ENCODE measurements around the gene STX1A.

STX1A gene

DNA sequence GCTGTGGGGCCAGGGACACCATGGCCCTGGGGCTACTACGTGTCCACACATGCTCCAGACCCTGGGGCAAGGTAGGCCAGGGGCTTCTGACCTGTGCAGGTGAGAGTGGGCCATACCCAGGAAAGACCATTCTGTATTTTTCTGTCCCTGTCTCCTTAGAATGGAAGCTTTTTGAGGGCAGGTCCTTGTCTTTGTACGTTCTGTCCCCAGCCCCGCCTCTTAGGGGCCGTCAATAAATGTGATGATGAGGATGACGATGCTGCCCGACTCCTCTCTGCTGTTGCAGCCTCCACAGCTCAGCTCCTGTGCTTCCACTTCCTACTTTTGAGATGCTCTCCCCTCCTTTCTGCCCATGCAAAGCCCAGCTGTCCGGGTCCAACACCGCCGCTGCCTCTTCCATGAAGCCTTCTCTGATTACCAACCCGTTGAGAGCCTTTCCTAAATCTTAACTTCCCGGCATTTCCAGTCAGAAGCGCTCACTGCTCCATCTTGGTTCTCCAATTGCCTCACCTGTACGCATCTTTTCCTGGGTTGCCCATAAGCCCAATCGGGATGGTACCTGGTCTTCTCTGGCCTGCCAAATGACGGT lies 47.5 kb downstream of the STX1A start:
- TF ChIP-seq TOX (CRISPR knock-in tag; IDR thresholded peaks at IDR 0.05; ENCODE audit: borderline replicate concordance) (no peak), SNAI2 (CRISPR knock-in tag; IDR thresholded peaks at IDR 0.05) (no peak), ZC3H10 (CRISPR knock-in tag; IDR thresholded peaks at IDR 0.05) (no peak), ZFP3 (CRISPR knock-in tag; IDR thresholded peaks at IDR 0.05) (no peak), ZNF70 (CRISPR knock-in tag; IDR thresholded peaks at IDR 0.05) (no peak), ZNF565 (CRISPR knock-in tag; conservative IDR thresholded peaks at IDR 0.05; ENCODE audit: low read depth) (no peak), ESRRG (CRISPR knock-in tag; IDR thresholded peaks at IDR 0.05) (no peak), PPARA (CRISPR knock-in tag; IDR thresholded peaks at IDR 0.05; ENCODE audit: borderline replicate concordance) (no peak), BACH2 (CRISPR knock-in tag; IDR thresholded peaks at IDR 0.05; ENCODE audit: borderline replicate concordance) (no peak), ZFP30 (CRISPR knock-in tag; IDR thresholded peaks at IDR 0.05) (no peak), CSDC2 (CRISPR knock-in tag; IDR thresholded peaks at IDR 0.05) (no peak), ARNTL (CRISPR knock-in tag; IDR thresholded peaks at IDR 0.05; ENCODE audit: borderline replicate concordance, low read depth) (no peak), OSR1 (CRISPR knock-in tag; IDR thresholded peaks at IDR 0.05) (no peak)
- TF ChIP-seq, protein P1, sequence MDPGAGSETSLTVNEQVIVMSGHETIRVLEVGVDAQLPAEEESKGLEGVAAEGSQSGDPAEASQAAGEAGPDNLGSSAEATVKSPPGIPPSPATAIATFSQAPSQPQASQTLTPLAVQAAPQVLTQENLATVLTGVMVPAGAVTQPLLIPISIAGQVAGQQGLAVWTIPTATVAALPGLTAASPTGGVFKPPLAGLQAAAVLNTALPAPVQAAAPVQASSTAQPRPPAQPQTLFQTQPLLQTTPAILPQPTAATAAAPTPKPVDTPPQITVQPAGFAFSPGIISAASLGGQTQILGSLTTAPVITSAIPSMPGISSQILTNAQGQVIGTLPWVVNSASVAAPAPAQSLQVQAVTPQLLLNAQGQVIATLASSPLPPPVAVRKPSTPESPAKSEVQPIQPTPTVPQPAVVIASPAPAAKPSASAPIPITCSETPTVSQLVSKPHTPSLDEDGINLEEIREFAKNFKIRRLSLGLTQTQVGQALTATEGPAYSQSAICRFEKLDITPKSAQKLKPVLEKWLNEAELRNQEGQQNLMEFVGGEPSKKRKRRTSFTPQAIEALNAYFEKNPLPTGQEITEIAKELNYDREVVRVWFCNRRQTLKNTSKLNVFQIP (CRISPR knock-in tag; IDR thresholded peaks at IDR 0.05; ENCODE audit: borderline replicate concordance, low read depth) = no peak
- TF ChIP-seq, protein P2, sequence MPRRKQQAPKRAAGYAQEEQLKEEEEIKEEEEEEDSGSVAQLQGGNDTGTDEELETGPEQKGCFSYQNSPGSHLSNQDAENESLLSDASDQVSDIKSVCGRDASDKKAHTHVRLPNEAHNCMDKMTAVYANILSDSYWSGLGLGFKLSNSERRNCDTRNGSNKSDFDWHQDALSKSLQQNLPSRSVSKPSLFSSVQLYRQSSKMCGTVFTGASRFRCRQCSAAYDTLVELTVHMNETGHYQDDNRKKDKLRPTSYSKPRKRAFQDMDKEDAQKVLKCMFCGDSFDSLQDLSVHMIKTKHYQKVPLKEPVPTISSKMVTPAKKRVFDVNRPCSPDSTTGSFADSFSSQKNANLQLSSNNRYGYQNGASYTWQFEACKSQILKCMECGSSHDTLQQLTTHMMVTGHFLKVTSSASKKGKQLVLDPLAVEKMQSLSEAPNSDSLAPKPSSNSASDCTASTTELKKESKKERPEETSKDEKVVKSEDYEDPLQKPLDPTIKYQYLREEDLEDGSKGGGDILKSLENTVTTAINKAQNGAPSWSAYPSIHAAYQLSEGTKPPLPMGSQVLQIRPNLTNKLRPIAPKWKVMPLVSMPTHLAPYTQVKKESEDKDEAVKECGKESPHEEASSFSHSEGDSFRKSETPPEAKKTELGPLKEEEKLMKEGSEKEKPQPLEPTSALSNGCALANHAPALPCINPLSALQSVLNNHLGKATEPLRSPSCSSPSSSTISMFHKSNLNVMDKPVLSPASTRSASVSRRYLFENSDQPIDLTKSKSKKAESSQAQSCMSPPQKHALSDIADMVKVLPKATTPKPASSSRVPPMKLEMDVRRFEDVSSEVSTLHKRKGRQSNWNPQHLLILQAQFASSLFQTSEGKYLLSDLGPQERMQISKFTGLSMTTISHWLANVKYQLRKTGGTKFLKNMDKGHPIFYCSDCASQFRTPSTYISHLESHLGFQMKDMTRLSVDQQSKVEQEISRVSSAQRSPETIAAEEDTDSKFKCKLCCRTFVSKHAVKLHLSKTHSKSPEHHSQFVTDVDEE (CRISPR knock-in tag; IDR thresholded peaks at IDR 0.05) = no peak
- no peak for ATAC-seq

DNA sequence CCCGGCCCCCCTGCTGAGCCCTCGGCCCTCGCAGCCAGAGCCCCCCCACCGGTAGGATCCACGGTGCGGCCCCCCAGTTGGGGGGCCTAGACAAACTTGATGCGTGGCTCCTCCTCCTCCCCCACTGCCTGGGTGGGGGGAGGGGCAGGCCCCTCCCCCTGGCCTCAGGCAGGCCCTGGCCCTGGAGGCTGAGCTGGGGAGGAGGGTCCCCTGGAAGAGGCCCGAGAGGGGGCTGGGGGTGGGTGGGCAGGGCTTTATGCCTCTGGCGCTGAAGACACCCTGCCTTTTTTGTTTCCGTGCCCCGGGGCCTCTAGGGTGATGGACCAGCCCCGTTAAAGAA lies 48.2 kb downstream of the STX1A start:
- TF ChIP-seq GLIS3 (CRISPR knock-in tag; IDR thresholded peaks at IDR 0.05) (no peak), ZNF8 (CRISPR knock-in tag; IDR thresholded peaks at IDR 0.05) (no peak), ARNTL (CRISPR knock-in tag; IDR thresholded peaks at IDR 0.05; ENCODE audit: borderline replicate concordance, low read depth) (no peak), ZNF565 (CRISPR knock-in tag; conservative IDR thresholded peaks at IDR 0.05; ENCODE audit: low read depth) (no peak), TOX (CRISPR knock-in tag; IDR thresholded peaks at IDR 0.05; ENCODE audit: borderline replicate concordance) (no peak), ISL1 (CRISPR knock-in tag; IDR thresholded peaks at IDR 0.05) (no peak), ZNF70 (CRISPR knock-in tag; IDR thresholded peaks at IDR 0.05) (no peak), ZFP30 (CRISPR knock-in tag; IDR thresholded peaks at IDR 0.05) (no peak), PPARA (CRISPR knock-in tag; IDR thresholded peaks at IDR 0.05; ENCODE audit: borderline replicate concordance) (no peak), CSDC2 (CRISPR knock-in tag; IDR thresholded peaks at IDR 0.05) (no peak), BACH2 (CRISPR knock-in tag; IDR thresholded peaks at IDR 0.05; ENCODE audit: borderline replicate concordance) (no peak), SNAI2 (CRISPR knock-in tag; IDR thresholded peaks at IDR 0.05) (no peak), RARB (CRISPR knock-in tag; IDR thresholded peaks at IDR 0.05) (no peak), ESRRG (CRISPR knock-in tag; IDR thresholded peaks at IDR 0.05) (no peak)
- TF ChIP-seq, protein P3, sequence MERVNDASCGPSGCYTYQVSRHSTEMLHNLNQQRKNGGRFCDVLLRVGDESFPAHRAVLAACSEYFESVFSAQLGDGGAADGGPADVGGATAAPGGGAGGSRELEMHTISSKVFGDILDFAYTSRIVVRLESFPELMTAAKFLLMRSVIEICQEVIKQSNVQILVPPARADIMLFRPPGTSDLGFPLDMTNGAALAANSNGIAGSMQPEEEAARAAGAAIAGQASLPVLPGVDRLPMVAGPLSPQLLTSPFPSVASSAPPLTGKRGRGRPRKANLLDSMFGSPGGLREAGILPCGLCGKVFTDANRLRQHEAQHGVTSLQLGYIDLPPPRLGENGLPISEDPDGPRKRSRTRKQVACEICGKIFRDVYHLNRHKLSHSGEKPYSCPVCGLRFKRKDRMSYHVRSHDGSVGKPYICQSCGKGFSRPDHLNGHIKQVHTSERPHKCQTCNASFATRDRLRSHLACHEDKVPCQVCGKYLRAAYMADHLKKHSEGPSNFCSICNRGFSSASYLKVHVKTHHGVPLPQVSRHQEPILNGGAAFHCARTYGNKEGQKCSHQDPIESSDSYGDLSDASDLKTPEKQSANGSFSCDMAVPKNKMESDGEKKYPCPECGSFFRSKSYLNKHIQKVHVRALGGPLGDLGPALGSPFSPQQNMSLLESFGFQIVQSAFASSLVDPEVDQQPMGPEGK (CRISPR knock-in tag; IDR thresholded peaks at IDR 0.05; ENCODE audit: borderline replicate concordance) = no peak
- TF ChIP-seq, protein P4, sequence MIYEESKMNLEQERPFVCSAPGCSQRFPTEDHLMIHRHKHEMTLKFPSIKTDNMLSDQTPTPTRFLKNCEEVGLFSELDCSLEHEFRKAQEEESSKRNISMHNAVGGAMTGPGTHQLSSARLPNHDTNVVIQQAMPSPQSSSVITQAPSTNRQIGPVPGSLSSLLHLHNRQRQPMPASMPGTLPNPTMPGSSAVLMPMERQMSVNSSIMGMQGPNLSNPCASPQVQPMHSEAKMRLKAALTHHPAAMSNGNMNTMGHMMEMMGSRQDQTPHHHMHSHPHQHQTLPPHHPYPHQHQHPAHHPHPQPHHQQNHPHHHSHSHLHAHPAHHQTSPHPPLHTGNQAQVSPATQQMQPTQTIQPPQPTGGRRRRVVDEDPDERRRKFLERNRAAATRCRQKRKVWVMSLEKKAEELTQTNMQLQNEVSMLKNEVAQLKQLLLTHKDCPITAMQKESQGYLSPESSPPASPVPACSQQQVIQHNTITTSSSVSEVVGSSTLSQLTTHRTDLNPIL (CRISPR knock-in tag; IDR thresholded peaks at IDR 0.05; ENCODE audit: low read depth) = no peak
- TF ChIP-seq, protein P1 (CRISPR knock-in tag; IDR thresholded peaks at IDR 0.05; ENCODE audit: borderline replicate concordance, low read depth) = no peak
- ATAC-seq = no peak

Measured in SK-N-SH treated with all-trans-retinoic acid at 6 μM for 48 hours (cell line).